GDM1 (cell line): ENCODE data around the gene SSUH2.
A peak's percentile ranks its signal among the peaks of the same experiment; 100 is the strongest.

Experiments used
- DNase-seq: peaks from one replicate; lab custom pipeline; 2025; lab: John Stamatoyannopoulos, UW

The SSUH2 gene

DNA sequence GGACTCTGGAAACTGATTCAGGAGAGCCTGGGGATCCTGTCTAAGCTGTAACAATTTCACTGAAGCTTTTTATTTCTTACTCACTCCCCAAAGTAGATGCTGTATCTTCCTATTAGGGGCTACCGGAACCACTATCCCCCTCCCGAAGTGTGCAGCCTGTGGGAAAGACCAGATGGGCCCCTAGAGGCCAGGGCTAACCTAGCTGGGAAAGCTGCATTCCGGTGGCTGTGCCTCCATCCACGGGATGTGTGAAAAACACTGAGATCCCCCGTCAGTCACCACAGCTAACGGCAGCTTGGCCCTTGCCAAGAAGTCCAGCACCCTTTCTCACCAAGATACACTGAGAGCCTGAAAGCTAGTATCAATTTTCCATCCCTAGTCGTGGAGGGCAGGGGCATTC lies 3.1 kb downstream of the SSUH2 start:
- DNase-seq, result no peak

DNA sequence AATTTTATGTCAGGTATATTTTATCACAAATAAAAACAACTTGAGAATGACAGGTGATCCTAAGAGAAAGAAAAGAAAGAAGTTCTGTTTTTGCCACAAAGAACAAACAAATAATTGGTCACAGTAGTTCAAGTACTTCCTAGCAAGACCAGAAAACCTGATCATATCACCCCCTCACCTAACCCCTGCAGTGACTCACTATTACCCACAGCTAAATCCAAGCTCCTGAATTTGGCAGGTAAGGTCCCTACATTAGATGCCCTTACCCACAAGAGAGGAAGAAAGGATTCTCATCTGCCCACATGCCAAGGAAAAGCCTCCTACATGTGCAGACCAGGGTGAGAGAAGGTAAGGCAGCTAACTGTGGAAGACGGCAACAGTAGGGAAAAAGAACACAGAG lies 4.4 kb downstream of the SSUH2 start:
- no peak for DNase-seq

DNA sequence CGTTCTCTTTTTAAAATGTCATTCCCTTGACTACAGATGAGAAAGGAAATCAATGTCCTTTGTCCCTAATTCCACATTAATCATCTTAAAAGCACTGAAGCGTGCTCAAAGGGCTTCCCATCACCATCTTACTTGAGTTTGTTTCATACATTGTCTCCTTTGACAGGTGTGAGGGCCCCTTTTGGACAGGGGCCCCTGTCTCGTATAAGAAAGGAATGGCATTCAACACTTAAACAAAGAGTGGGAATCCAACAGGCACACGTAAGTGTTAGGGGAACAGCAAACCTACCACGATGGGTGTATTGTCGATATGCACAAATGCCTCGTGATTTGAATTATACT lies 5.0 kb downstream of the SSUH2 start:
- no peak for DNase-seq

DNA sequence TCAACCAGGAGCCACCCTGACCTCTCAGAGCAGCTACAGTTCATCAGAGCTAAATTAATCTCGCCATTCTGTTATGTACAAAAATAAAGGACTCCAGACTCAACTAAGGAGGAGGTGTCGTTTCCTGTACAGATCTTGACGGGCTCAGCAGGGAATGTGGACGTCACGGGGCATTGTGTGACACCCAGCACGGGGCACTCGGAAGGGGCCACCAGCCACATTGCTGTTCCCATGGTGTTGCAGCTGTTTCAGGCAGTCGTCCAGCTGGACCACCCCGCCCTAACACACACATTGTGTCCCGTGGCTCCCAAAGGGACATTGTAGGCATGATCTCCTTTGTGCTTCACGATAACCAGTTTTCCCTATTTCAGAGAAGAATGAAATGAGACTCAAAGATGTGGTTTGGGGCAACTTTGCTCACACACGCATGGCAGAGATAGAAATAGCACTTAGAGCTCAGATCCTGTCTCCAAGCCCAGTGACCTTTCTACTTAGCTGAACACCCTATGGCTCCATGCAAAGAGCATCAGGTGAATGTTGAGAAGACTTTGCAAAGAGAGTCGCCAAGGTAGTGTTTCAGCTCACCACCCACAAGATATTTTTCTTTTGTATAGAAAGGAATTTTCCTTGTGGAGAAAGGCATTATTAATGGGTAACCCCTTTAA lies 5.5 kb downstream of the SSUH2 start:
- DNase-seq, result no peak

DNA sequence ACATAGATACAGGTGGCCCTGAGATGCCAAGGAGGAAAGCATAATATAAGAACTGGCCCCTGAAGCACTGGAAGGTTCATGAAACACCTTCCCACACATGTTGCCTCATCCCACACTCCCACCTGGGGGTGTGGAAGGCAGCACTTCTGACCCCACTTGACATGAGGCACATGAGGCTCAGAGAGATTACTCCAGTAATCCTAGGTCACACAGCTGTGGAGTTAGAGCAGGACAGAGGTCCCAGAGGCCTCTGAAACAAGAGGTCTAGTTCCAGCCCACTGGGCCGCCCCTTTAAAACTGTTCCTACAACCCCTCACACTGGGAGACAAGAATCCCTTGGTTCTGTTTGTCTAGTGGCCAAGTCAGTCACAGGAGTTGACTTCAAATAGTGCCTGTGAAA lies 7.2 kb downstream of the SSUH2 start:
- no peak for DNase-seq

DNA sequence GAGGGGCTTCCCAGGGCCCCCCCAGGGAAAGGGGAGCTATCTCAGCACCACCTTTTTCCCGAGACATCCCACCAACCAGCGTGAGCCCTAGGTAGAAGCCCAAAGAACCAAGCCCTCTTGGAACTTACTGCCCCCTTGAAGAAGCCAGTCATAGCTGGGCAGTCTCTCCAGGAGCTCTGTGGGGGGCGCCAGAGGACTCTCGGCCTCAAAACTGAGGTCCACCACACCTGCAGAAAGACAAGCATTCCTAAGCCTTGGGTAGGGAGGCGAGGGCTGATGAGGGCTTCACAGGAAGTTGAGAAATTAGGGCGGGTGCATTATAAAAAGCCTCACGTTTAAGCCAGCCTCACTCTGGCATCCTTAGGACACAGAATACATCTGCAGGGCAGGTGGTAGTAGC lies 9.0 kb downstream of the SSUH2 start:
- no peak for DNase-seq

DNA sequence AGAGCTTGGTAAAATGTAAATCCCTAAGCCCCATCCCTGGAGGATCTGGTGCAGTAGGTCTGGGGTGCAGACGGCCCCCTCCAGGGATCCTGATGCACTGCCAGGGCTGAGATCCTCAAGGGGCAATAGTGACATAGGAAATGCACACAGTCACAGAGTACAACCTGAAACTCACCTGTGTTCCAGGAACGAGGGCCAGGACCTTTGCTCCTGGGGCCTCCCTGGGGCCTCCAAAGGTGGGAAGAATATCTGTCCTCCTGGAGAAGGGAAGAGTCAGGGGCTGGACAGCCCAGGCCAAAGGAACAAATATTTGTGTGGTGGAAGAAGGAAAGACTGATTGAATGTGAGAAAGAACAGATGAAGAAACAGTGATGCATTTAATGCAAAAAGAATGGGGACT lies 9.5 kb downstream of the SSUH2 start:
- no peak for DNase-seq

DNA sequence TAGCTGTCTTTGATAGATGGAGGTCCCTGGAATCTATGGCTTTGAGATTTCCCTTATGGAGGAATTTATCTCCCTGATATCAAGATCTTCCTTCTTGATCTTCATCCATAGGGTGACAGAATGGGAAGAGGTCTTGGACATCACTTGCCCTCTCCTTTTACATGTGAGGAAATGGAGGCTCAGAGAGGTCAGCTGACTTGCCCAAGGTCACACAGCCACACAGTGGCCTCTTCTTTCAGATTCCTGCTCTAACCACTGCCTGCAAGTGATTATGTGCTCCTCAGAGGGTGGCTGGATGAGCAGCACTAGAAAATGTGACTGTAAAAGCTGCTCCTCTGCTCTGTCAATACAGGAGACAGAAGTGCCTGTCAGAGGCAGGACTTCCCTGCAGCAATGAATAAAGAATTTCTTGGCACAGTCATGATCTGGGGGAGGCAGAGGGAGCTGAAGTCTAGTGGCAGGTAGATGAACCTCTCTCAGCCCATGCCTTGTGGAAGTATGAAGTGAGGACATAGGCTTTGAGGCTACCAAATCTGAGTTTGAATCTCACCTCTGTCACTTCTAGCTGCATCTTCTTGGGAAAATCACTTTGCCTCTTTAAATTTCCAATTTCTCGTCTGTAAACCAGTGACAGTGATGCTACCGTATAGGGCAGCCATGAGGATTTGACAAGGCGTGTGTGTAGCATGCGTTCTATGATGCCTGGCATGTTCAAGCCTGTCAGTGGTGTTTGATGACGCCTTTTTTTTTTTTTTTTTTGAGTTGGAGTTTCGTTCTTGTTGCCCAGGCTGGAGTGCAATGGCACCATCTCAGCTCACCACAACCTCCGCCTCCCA lies 12.0 kb downstream of the SSUH2 start:
- no peak for DNase-seq

DNA sequence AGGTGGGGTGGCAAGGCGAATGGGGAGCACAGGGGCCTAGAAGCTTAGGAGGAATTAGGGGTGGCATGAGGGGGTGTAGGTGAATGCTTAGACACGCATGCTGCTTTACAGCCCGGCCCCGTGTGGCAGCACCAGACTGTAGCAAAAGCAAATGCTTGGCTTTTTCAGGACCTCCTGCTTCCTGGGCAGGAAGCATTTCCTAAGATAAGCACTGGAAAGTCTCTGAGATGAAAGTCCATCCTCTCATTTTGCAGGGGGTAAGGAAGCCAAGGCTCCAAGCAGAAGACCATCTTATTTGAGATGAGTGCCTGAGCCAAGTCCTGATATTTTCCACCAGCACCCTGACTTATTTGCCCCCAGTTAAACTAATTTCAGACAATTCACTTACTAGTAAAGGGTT lies 12.9 kb downstream of the SSUH2 start:
- no peak for DNase-seq

DNA sequence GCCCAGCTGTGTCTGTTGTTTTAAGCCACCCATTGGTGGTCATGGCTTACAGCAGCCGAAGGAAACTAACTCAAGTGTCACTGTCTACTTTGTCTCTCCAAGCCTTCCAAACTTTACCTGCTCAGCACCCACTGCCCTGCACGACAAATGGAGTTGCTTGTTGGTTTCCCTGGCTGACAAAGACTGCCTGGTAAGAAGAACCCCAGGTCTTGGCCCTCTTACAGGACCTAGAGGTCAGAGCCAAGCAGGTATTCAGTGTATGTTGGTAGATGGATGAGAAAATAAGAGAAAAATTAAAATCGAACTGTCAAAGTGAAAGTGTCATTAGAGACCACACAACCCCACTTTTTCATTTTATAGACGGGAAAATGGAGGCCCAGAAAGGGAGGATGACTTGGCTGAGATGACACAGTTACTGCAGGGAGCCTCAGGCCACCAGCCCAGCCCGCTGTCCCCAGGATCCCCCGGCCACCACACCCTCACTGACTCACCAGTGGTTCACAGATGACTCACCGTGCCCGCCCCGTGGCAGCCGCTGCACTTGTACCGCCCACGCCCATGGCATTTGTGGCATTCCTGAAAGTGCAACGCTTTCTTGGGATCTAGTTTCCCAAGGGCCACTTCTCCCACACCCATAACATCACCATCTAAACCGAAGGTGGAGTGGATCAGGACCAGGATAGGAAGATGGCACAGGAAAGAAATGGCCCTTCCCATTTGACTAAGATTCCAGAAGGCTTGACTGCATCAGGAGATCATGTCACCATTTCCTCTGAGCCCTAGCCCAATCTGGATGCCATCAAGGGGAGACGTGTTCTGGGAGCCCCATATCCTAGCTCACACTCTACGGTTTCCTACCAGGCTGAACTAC lies 15.2 kb downstream of the SSUH2 start:
- DNase-seq, result no peak

DNA sequence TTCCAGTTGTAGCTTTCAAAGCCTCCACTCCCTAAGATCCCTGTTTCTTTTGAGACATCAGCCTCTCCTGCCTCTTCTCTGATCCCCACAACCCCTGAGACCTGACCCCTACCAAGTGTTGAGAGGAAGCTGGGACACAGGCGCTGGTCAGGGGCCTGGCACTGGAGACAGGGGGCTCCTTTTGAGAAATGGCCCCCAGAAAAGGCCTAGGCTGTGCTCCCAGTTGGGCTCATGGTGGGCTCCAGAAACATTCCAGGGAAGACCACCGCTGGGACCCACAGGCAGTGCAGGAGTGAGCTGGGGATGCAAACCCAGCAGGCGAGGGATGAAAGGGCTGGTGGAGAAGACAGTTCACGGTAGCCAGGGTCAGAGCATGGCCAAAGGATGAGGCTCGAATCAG lies 16.6 kb downstream of the SSUH2 start:
- no peak for DNase-seq

DNA sequence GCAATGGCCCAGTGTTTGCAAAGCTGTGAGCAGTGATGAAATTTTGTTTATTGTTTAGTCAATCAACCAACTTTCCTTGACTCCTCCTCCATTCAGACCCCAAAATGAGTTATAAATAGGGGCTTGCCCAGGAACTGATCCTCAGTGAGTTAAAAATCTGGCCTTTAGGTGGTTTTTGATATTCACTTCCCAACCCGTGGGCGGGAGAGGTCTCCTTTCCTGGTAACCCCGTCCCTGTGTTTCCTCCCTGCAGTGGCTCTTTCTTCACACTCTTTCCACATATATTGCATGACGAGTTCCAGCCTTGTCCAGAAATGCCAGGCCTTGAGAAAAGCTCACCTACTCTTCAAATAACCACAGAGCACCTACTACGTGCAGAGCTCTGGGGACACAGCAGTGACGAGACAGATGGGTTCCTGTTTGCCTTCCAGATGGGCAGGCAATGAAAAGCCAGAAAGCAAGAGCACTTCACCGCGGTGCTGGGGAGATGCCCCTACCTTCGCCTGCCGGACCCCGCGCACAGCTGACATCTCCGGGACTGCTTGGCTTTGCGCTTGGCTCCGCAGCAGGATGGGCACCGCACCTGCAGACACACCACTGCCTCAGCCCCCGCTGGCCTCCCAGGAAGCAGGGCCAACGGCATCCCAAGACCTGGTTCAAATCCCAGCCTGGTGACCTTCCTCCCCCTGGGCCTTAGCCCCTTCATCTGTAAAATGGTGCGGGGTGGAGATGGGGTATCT lies 17.2 kb downstream of the SSUH2 start:
- DNase-seq, result no peak

DNA sequence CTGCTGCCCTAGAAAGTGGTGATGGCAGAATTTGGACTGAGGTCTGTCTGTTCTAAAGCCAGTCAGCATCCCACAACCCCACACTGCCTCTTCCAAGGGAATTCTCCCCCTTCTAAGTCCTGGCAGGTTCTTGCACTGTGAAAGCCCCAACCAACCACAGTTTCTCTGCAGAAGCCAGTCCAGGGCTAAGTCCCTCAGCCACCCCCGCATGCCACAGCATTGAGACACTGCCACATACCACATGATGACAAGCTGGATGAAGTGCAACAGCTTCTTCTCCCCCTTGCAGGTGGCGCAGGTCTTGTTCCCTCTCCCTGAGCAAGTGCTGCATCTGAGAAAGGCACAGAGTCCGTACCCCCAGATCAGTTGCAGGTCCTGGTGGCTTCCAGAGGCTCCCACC lies 18.6 kb downstream of the SSUH2 start:
- DNase-seq, result no peak

DNA sequence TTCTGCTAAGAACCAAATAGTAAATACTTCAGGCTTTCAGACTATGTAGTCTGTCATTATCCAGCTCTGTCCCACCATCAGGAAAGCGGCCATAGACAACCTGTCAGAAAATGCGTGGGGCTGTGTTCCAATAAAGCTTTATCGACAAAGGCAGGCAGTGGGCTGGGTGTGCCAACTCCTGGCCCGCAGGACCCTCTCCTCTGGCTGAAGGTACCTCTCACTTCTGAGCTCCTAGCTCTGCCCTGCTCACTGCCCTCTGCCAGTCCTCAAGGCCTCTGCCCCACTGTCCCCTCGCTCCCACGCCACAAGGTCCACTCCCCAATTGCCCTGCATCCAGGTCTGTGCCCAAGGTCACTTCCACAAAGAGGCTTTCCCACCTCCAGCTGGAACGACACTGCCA lies 20.0 kb downstream of the SSUH2 start:
- DNase-seq, result no peak

DNA sequence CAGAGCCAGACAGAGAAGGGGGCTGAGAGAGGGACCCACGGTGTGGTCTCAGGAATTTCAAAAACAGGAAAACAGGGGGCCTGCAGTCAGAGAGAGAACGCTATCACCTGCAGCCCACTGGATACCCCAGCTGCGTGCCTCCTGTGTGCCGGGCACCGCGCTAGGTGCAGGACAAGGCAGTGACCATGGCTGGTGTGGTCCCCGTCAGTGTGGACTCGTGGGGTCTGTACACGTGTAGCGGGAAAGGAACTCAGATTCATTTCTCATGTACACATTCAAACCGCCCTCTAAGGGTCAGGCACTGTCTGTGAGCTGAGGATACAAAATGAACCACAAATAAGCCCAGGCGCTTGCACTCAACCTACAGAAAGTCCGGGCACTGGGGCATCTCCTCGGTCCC lies 20.9 kb downstream of the SSUH2 start:
- DNase-seq, result no peak

DNA sequence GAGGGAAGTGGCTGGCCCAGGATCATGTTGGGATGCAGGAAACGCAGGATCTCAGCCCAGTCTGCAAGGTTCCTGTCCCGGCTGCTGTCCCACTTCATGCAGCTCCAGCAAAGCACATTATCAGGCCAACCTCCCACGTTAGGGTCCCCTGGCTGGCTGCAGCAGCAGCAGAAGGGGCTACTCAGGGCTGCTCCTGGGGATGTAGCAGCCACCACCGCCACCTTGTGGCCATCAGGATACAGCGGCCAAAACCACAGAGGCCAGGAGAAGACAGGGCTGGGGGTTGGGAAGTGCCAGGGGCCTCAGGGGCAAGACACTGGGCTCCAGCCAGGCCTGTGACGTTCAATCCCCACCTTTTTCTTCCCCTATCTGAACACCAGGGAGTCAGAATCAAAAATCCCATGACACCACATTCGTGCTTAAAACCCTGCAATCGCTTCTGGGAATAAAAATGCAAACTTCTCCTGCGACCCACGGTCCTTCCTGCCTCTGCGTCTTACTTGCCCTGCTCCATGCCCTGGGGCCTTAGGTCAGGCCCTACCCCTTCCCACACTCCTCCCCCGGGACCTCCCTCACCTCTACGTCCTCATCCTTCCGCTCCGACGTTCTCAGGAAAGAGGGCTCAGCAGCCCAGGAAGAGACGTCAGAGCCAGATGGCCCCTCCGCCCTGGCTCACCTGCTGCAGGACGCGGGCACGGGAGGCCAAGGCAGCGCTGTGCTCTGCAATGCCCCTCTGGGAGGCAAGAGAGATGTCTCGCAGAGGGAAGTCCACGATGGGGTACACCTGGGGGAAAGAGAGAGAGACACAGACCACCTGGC lies 21.5 kb downstream of the SSUH2 start:
- peak; percentile 35 for DNase-seq

DNA sequence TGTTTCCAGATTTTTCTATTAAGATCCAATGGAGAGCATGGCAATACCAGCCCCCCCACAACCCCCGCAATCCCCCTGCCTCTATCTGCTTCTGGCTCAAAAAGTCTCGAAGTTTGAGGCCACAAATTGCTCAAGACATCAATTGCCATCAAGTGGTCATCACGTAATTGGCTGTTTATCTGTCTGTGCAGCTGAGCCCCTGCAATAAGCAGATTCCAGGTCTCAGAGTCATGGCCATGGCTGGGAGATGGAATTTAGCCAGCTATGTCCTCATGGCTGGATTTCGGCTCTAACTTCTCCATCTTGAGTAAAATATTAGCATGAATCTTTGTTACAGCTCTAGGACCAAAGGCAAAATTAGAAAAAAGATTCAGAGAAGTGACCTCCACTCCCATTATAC lies 22.7 kb downstream of the SSUH2 start:
- DNase-seq, result no peak

DNA sequence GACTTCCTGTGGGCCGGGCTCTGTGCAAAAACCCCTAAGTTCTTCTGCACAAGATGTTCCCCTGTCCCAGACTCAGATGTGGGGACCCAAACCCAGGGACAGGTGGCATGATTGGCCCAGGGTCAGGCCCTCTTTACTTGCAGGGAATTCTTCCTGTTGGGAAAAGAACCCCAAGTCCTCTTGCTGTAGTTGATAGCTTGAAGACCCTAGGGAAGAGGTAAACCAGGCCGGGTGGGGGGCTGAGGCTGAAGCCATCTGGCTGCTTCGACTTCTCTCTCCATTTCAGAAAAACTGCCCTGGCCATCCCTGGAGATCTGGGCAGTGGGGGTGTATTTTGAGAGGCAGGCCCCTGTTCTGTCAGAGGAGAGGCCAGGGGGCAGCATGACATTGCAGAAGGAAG lies 23.5 kb downstream of the SSUH2 start:
- no peak for DNase-seq

DNA sequence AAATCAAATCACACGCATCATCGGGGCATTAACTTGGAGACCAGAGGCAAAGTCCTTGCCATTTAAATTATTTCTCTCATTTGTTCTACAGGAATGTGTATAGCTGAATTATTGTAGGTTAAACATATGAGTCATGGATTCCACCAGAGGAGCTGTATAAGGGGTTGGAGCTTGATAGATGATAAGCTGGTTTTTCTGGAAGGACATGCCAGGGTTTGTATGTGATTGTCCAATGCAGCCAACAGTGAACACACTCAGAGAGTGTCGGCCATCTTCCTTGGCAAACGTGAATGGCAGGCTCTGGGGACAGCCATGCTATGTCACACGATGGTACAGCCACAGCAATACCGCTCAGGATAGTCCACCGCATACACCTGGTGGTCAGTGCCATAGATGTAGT lies 25.1 kb downstream of the SSUH2 start:
- DNase-seq, result no peak

DNA sequence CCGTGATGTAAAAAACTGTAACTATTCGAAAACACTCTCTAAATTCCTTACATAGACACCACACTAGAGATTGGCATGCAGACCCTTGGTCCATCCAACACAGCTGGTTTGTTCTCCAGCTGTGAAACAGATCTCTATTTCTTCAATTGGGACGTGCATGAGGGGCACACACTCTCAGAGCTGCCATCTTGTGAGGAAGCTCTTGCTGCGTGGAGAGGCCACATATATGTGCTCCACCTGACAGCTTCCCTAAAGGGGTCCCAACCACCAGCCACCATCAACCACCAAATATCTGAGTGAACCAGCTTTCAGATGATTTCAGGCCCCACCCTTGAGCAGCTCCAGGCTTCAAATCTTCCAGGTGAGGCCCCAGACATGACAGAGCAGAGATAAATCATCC lies 25.6 kb downstream of the SSUH2 start:
- DNase-seq, result no peak

DNA sequence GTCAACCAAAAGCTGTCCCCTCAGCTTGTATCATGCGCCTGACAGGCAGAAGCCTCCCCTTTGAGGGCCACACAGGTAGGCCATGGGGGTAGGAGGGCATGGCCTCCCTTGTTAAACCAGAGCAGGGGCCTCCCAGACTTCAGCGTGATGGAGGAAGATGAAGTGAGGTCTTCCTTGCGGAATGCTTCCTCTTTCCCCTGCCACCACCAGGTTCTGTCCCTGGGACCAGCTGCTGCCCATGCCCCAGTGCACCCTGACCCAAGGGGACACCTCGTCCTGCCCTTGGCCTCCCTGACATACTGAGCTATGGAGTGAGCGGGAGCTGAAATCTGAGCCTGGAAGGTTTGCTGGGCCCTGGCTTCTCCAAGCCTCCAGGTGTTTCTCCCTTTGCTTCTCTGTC lies 26.7 kb downstream of the SSUH2 start:
- DNase-seq, result no peak
